Parietal lobe (tissue), 1 donor: Measurements from ENCODE around the gene ZNF593OS. TPM values are rescaled to one million over a fixed set of nuclear protein-coding genes. Genes with fewer than 3 reads are reported as not detected.

Source experiments
- total RNA-seq: library from RNA; depleted of rRNA; stranded (reverse); fragments of >200 nt; gene quantifications from one replicate; pipeline ENCODE4 v1.2.3, GENCODE V29; 2014

ZNF593OS gene
- not detected for total RNA-seq

DNA sequence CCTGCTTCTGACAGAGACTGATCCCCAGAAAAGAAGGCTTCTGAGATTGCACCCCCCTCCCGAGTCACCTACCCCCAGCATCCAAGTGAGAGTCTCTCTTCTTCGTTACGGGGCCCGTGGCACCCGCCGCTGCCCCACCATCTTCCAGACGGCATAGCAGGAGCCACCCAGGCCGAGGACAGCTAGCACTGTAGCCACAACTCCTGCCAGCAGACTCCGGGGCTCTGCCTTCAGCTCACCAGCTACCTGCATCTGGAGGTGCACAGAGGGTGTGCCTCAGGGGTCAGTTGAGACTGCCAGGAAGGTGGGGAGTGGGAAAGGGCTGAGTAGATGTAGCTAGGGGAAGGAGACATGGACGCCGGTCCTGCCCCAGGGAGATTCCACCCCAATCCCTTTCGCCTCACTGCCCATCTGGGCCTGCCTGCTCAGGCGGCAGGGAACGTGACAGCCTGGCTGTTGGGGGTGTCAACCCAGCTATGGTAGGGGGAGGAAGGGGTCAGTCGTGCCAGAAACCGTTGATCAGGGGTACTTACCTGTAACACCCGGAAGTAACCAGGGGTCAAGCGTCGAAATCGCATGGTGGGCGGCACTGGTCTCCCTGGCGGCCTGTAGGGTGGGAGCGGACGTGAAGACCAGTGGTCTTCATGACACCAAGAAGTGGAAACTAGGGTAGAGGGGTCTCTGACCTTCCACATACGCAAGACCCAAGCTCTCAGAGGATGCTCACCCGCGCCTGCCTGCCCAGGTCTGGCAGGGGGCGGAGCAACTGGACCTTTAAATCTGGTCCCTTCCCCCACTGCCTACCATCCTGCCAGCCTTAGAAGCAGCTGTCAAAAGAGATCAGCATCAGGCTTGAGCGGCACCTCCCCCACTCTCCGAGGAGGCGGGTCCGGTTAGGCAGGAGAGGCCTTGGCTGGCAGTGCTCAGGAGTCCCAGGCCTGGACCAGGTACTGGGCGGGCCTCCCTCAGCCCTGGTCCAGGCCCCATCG lies at the start of gene ZNF593OS:
Gene ZNF593OS, minus strand, starts transcription at position 749 of the 989 bp plus-strand sequence. Its CDS starts 171 bp downstream, at position 578.

DNA sequence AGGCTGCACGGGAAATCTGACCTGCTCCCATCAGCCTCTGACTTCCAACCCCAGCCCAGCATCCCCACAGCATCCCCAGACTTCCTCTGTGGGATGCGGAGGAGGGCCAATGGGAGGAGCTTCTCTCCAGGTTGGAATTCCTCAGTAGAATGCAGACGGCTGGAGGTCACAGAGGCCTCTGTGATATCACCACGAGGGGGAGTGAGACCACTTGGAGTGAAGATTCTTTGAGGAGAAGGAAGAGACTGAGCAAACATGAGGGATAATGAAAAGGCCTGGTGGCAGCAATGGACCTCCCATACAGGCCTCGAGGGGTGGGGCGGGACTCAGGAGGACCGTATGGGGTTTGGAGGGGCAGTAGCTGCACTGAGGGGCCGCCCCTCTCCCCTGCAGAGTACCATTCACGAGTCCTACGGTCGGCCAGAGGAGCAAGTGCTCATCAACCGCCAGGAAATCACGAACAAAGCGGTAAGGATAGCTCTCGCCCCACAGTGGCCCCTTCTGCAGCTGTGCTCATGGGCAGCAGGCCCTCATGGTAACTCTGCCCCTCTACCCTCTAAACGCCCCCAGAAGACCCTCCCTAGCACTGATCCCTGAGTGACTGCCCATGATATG lies 18.8 kb upstream of the ZNF593OS start, which contains the start of gene CATSPER4:
Gene CATSPER4, plus strand, starts transcription at position 230 of the 615 bp plus-strand sequence. Its CDS starts 26 bp downstream, at position 256.

DNA sequence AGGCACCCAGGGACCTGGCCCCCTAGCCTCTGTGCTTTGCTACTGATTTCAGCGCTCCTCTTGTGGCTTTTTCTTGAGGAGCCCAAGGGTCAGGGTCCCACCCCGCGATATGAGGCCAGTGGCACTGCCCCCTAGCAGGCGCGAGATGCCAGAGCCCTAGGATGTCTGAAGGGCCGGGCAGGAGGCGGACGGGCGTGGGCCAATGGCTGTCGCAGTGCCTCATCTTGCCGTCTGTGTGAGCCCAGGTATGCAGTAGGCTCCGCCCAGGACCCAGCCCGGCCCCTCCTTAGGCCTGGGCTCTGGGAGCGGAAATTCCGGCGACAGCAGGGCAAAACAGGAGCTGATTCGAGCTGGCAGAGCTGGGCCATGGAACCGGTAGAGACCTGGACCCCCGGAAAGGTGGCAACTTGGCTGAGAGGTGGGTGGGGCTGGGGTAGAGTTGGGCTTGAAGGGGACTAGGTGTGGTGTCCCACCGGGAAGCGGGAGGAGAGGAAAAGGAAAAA lies 5.6 kb upstream of the ZNF593OS start, which contains the start of gene CNKSR1:
Gene CNKSR1, plus strand, starts transcription at position 310 of the 503 bp plus-strand sequence. Its CDS starts 57 bp downstream, at position 367.

DNA sequence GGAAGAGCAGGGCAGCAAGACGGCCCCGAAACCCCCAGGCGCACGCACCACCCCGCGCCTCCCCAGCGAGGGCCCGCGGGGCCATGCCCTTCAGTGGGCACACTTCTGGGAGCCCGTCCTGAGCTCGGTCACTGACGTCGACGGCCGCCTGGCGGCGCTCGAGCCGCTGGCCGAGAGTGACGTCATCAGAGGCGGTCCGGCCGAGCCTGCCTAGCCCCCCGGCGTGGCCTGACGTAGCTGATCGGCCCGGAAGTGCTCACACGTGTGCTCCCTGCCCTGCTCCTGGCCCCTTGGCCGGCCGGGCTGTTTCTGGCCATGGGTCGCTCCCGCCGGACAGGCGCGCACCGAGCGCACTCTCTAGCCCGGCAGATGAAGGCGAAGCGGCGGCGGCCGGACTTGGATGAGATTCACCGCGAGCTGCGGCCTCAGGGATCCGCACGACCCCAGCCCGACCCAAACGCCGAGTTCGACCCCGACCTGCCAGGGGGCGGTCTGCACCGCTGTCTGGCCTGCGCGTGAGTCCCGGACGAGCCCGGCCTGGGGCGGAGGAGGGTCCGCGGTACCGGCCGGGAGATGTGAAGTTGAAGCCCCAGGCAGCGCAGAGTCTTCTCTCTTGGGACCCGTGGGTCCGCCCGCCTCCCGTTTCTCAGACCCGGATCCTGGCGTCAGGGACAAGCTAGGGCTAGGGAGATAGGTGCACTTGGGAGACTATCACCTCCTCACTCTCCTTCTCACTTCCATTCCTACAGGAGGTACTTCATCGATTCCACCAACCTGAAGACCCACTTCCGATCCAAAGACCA lies 1.8 kb downstream of the ZNF593OS start, which contains the start of gene ZNF593:
Gene ZNF593, plus strand, starts transcription at position 240 of the 803 bp plus-strand sequence. Its CDS starts 76 bp downstream, at position 316.

DNA sequence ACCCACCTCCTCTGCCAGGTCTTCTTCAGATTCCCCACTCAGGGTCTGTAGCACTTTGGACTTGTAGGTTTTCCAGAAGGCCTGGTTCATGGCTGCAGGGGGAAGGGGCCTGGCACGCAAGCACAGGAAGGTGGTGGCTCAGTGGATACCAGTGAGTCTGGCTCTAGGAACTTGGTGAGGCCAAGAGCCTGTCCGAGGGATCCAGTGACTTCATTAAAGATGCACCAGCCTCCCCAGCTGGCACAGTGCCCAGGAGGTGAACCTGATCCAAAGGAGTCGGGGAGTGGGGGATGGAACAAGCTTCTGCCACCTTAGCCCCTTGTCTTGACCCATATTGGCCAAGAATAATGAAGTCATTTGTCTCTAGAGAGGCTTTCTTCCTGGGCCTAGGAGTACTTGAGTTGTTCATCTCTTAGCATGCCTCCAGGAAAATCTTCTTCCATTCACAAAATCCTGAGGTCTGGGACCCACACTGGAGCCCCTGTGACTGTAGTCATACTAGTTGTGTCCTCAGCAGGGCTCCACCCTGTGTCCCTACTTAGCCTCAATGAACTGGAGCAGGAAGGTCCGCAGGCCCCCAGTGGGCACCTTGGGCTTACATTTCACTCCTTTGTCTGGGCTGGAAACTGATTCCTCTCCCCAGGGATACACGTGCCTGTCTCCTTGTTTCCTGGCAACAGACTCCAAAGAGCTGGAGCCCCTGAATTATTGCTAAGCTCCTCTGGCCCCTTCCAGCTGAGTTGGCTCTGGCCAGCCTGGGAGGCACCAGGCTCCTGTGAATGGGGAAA lies 3.0 kb downstream of the ZNF593OS start, which contains the start of gene C1orf232:
Gene C1orf232, minus strand, starts transcription at position 554 of the 788 bp plus-strand sequence. Its CDS starts 464 bp downstream, at position 90.

DNA sequence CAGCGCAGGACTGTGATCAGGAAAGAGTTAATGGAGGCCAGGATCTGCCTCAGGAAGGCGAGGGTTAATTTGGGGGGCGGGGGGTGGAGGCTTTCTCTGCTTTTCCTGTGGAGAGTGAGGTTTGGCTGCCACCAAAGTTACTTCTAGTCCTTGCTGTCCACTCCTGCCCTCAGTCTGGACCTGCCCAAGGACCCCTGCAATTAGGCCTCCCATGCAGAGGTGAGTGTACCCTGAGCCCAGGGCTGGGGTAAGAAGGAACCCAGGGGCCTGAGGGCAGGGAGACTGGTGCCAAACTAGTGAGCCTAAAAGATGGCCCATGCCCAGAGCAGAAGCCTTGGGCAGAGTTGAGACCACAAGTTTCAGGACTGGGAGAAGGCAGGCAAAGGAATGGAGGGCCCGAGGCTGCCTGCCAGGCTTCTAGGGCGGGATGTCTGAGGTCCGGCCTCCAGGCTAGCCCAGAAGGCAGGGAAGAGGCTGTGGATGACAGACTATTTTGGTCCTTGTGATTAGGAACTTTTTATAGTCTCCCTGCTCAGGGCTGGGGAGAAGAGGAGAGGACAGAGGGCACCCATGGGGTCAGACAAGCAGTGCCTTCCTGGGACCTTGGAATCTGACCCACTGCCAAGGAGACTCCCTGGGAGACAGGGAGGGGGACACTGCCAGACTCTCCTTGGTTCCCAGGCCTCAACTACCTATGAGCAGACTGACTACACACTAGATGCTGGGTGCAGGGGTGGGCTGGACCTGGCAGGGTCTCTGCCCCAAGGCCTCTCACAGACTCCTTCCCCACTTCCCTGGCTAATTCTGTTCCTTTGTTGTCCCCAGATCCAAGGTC lies 12.5 kb downstream of the ZNF593OS start, which contains the start of gene FAM110D:
Gene FAM110D, plus strand, starts transcription at position 172 of the 835 bp plus-strand sequence. CDS start 2,213 bp downstream, outside the sequence.

Other genes with a start within 250 kb of the ZNF593OS start
- 5.6 TPM for gene PAFAH2, start 173.8 kb downstream of the ZNF593OS start, total RNA-seq
- 2.2 TPM for gene EXTL1, start 150.1 kb downstream of the ZNF593OS start, total RNA-seq
- not detected for gene SLC30A2, start 125.7 kb downstream of the ZNF593OS start, total RNA-seq
- gene TRIM63, start 104.2 kb downstream of the ZNF593OS start, total RNA-seq, result not detected
- 61.3 TPM for gene PDIK1L, start 60.0 kb downstream of the ZNF593OS start, total RNA-seq
- gene FAM110D, start 12.8 kb downstream of the ZNF593OS start, total RNA-seq, result 0.31 TPM
- not detected for gene C1orf232, start 2.9 kb downstream of the ZNF593OS start, total RNA-seq
- 13.1 TPM for gene ZNF593, start 1.9 kb downstream of the ZNF593OS start, total RNA-seq
- gene CNKSR1, start 5.7 kb upstream of the ZNF593OS start, total RNA-seq, result 7.2 TPM
- gene CATSPER4, start 18.8 kb upstream of the ZNF593OS start, total RNA-seq, result not detected
- 19.4 TPM for gene CEP85, start 62.4 kb upstream of the ZNF593OS start, total RNA-seq
- gene SH3BGRL3, start 108.3 kb upstream of the ZNF593OS start, total RNA-seq, result 16.6 TPM
- 9.7 TPM for gene UBXN11, start 134.8 kb upstream of the ZNF593OS start, total RNA-seq
- gene CD52, start 146.1 kb upstream of the ZNF593OS start, total RNA-seq, result not detected
- 0.63 TPM for gene CRYBG2, start 182.3 kb upstream of the ZNF593OS start, total RNA-seq
- not detected for gene ZNF683, start 200.9 kb upstream of the ZNF593OS start, total RNA-seq
- gene LIN28A, start 239.0 kb upstream of the ZNF593OS start, total RNA-seq, result not detected